Cortex of kidney (tissue), 1 donor: ENCODE data around the gene TRMT5.

Experiments
- DNase-seq: peaks from one replicate; lab custom pipeline; 2025; lab: John Stamatoyannopoulos, UW

Gene TRMT5

GRCh38 chr14:60980811-60981632 lies at the start of gene TRMT5, which contains the start of gene SLC38A6:
Gene TRMT5 (minus strand): TSS chr14:60981079. CDS start chr14:60980973, 106 bp downstream.
Gene SLC38A6 (plus strand): TSS chr14:60981245. CDS start chr14:60981278, 33 bp downstream.
- DNase-seq, result peak; percentile 55

DNA sequence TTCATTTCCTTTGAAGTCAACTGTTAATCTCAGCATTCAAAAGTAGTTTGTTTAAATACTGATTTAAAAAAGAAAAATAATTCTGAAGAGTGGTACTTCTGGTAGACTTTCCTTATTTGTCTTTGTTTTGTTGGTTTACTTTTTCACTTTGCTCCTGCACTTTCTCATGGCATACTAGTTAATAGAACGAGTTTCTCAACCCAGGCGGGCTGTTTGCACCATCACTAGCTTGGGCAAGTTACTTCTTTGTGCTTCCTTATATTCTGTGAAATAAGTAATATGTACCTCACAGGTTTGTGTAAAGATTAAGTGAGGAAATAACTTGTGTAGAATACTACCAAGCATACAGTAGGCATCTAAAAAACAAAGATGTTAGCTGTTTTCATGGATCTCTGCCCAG lies 45.6 kb upstream of the TRMT5 start:
- DNase-seq, result no peak

DNA sequence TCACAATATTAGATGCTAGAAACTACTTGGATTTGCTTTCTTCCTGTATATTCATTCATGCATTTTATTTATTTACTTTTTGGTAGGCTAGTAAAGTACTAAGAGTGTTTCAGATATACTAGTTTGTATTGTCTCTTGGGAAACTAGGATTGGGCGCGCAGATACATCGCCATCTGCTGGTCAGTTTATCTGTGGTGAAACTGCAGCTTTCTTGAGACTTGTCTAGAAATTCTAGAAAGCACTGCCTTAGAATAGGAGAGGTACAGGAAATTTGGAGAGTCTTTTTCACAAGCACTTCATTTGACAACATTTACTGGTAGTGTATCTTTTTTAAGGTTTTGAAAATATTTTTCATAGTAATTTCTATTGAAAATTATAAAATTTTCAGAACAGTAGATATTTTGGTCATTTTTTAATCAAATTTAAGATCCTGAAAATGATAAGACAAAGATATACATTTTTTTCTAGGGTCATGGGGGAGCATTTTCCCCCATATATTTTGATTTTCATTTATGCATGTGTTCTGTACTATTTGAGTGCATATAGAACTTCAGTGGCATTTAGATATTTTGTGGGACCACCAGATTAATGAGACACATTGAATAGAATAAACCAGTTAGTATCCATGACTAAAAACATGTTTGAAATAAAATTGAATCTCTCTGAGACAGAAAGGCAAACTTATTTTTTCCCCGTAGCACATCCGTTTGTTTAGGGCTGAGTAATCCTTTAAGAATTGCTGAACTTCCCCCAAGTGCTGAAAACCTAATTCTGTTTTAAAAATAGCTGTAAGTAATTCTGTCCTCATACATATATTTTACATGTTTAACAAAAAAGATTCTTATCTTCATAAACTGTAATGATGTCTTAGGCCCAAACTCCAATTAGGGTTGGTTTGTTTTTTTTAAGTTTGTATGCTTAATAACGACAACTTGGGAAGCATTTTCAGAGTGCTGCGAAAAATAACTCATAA lies 44.7 kb upstream of the TRMT5 start:
- no peak for DNase-seq

- no peak for DNase-seq
Observed at GRCh38 chr14:61019537-61019936, 38.7 kb upstream of the TRMT5 start.

- DNase-seq, result no peak
Observed at GRCh38 chr14:61003571-61003970, 22.7 kb upstream of the TRMT5 start.

DNA sequence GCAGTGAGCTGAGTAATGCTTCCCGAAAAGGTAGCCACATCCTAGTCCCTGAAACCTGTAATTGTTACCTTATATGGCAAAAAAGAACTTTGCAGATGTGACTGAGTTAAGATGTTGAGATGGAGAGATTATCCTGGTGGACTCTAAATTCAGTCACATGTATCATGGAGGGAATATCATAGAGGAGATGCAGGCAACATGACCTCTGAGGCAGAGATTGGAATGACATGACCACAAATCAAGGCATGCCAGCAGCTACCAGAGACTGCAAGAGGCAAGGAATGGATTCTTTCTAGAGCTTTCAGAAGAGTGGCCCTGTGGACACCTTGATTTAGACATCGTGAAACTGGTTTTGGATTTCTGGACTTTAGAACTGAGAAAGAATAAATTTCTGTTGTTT lies 18.7 kb upstream of the TRMT5 start:
- no peak for DNase-seq

- DNase-seq, result no peak
Observed at GRCh38 chr14:60998617-60999016, 17.7 kb upstream of the TRMT5 start.

DNA sequence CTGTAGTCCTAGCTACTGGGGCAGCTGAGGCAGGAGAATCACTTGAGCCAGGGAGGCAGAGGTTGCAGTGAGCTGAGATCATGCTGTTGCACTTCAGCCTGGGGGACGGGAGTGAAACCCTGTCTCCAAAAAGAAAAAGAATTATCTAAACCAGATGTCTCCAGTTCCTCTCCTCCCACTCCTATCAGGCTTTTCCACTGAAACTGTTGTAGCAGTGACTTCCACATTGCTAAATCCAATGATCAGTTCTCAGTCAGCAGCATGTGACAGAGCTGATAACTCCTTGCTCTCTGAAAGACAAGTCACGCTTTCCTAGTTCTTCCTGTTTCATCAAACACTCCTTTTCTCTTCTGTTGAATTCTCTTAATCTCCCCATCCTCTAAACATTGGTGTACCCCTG lies 8.7 kb upstream of the TRMT5 start:
- no peak for DNase-seq

GRCh38 chr14:60986500-60986899 lies 5.6 kb upstream of the TRMT5 start:
- no peak for DNase-seq

- DNase-seq, result no peak
Observed at GRCh38 chr14:60984196-60984595, 3.3 kb upstream of the TRMT5 start.

DNA sequence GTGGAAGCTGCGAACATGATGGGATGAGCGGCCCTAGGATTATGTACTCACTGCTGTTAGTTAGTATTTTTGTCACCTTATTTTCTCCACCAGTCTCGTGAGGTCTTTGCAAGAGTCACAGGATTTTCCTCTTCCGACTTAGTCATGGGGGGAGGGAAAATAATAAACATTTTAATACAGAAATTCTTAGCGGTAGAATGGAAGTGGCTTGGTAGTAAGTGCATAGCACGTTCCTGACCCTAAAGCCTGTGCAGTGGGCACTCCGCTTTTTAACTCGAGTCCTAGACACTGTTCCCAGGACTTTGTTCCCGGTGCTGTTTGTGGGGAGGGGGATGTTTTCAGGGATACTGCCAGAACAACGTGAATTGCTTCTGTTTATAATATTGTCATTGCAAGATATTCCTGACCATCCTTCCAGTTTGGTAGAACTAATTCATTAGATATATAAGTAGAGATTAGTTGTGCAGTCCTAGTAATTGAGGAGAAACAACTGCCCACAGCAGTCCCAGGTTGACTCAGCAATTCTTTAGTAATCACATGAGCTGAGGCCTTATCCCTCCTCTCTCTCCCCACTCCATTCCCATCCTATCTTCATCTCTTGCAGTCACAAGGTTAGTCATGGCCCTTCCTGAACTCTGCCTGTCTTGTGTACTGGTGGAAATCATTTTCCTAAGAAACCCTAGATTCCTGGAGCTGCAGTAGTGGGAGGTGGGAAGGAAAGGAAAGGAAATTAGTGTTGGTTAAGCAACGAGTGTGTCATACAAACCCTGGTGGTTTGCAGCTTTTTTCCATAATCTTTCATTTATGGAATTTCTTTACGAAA lies 965 bp upstream of the TRMT5 start:
- DNase-seq, result no peak

DNA sequence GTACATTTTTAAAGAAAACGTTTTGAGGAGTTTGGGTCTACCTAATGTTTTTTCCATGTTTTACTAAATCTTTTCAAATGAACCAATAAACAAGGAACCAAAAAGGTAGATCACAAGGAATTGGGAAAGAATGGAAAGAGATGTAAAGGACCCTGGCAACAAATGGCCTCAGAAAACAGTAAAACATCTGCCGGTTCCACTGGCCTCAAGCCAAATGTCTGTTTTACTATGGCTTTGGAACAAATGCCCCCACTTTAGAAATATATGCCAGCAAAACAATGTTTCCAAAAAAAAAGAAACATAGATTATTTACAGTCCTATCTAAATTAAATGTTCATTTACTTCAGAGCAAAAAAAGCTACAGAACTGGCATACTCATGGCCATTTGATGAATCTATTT lies 3.0 kb downstream of the TRMT5 start:
- DNase-seq, result no peak

GRCh38 chr14:60975551-60975950 lies 5.3 kb downstream of the TRMT5 start:
- DNase-seq, result no peak

GRCh38 chr14:60974090-60974651 lies 6.7 kb downstream of the TRMT5 start:
- DNase-seq, result no peak

GRCh38 chr14:60973070-60973469 lies 7.8 kb downstream of the TRMT5 start:
- no peak for DNase-seq

DNA sequence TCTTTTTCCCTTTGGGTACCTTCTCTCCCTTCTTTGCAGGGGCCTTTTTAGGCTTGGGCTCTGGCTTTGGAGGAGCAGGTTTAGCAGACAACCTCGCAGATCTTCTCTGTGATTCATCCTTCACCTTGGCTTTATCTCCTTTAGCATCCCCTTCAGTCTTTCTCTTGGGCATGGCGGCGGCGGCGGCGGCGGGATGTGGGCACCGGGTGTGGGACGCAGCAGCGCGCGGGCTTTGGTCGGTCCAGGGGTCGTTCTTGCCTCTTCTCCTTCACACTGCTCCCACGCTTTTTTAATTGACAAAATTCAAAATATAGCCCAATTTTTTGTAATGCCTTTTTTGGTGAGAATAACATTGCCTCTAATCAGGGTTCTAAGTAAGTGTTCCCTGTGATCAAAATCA lies 8.6 kb downstream of the TRMT5 start:
- no peak for DNase-seq

GRCh38 chr14:60971271-60971670 lies 9.6 kb downstream of the TRMT5 start:
- DNase-seq, result no peak

GRCh38 chr14:60970146-60970545 lies 10.7 kb downstream of the TRMT5 start:
- no peak for DNase-seq

- DNase-seq, result no peak
Observed at GRCh38 chr14:60968671-60969070, 12.2 kb downstream of the TRMT5 start.

GRCh38 chr14:60968099-60968498 lies 12.8 kb downstream of the TRMT5 start:
- DNase-seq, result no peak

- no peak for DNase-seq
Observed at GRCh38 chr14:60965402-60965801, 15.5 kb downstream of the TRMT5 start.

- DNase-seq, result no peak
Observed at GRCh38 chr14:60964904-60965303, 16.0 kb downstream of the TRMT5 start.
